HPDE6-E6E7 (cell line): Measurements from ENCODE around the gene AKAP11.

Source experiments
- DNase-seq: peaks from one replicate; pipeline ENCODE4 v3.0.0; 2011; ENCODE audit warnings: missing footprints; ENCODE audit errors: extremely low spot score

AKAP11 gene

DNA sequence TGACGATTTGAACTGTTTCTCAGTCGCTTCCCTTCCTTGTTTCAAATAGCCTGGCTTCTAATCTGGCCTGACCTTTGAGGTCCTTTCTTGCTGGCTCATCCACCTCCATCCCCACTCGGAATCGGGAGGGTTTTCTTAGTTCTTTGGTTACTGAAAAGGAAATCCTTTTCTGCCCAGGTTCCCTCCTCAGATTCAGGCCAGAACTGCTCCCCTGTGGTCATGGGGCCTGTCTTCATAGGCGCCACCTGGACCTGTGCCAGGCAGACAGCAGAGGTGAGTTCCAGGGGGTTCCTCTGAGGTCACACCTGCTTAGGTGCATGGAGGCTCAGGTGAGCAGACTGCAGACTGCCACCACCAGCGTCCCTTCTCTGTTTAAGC is 62.4 kb downstream of the AKAP11 start:
- no peak for DNase-seq

GRCh38 chr13:42337808-42338600 is 66.1 kb downstream of the AKAP11 start:
- no peak for DNase-seq

- DNase-seq: no peak
Measured at GRCh38 chr13:42345367-42345766, 73.4 kb downstream of the AKAP11 start.

DNA sequence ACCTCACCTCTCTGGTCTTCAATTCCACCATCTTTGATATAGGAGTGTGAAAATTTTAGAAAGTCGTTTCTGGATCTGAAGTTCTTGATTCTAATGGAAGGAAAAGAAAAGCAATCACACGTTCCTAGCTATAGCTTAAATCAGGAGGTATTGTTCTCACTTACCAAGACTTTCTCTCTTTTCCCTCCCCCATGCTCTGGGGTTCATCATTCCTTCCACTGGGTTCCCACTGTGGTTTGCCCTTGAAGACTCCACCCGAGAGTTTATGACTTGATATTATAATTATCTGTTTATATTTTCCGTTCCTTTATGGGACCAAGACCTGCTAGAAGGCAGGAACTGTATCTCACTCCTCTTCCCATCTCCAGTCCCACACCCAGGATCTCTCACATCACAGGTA is 76.6 kb downstream of the AKAP11 start:
- DNase-seq: no peak

GRCh38 chr13:42350141-42350540 is 78.2 kb downstream of the AKAP11 start:
- no peak for DNase-seq

DNA sequence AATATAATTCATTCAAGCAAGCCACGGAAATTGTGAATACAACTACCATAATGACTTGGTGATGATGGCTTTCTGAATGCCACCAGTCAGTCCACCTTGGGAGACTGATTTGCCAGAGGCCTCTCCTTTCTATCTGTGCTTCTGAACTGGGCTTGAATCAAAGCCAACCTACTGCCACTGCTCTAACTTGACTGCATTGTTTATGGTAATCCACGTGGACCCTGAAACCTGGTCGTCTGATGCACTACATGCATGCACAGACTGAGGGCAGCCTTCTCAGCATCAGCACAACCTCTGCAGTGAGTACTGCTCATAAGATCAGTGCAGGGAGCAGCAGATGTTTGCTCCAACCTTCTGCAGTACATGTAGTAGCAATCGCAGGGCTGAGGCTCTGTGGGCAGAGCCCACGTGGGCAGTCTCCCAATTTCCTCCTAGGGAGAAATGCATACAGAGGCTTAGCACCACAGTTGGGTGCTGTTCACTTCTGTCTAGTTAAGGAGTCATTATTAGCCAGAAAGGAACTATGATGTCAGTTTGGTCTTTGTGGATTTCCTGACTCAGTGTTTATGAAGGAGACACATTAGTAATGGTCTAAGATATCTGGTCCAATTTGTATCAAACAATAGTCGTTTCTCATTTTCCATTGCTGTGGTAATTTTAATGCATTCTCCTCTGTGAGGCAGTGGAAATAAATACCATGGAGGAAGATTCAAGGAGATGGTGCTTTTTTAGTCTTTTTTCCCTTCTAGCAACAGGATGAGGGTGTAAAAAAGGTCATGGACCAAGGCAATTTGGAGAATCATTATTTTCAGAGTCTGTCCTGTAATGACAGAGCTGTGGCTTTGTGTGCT is 82.5 kb downstream of the AKAP11 start:
- no peak for DNase-seq

GRCh38 chr13:42355092-42355485 is 83.1 kb downstream of the AKAP11 start:
- no peak for DNase-seq

- DNase-seq: no peak
Measured at GRCh38 chr13:42355491-42356183, 83.7 kb downstream of the AKAP11 start.

GRCh38 chr13:42356184-42356575 is 84.2 kb downstream of the AKAP11 start:
- no peak for DNase-seq

- DNase-seq: no peak
Measured at GRCh38 chr13:42360046-42360574, 88.2 kb downstream of the AKAP11 start.

DNA sequence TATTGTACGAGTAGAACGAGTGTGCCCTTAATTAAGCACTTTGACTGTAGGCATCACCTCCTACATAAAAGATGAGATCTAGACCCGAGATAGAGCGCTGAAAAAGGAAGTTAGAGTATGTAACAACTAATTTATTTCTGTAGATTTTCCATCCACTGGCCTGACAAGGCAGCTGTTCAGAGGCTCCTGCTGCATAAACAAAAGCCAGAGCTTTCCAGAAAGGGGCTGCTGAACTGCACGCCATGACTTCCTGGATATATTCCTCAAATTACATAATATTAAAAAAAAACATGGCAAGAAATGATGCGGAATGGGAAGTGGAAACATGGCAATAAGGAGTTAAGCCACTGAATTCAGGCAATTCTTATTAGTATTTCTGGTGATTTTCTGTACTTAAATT is 89.7 kb downstream of the AKAP11 start:
- no peak for DNase-seq

- DNase-seq: peak; percentile 10
Measured at GRCh38 chr13:42363941-42364612, 92.1 kb downstream of the AKAP11 start.

- DNase-seq: no peak
Measured at GRCh38 chr13:42364613-42365000, 92.7 kb downstream of the AKAP11 start.

GRCh38 chr13:42367831-42368230 is 95.9 kb downstream of the AKAP11 start:
- no peak for DNase-seq

GRCh38 chr13:42369071-42369797 is 97.3 kb downstream of the AKAP11 start:
- DNase-seq: no peak

- no peak for DNase-seq
Measured at GRCh38 chr13:42370229-42370628, 98.3 kb downstream of the AKAP11 start.
